NCI-H2196 treated with DMSO at 0.1 percent for 48 hours (cell line): ENCODE results near the gene ZNF133.
"Not testable (repeated sequence)": the region's sequence is repeated elsewhere in the genome, so short reads cannot be mapped to it uniquely, and the experiment has no call there.

Source experiments
- DNase-seq: peaks from one replicate; lab custom pipeline; 2025; ENCODE audit not compliant: unreplicated experiment; lab: John Stamatoyannopoulos, UW

ZNF133 gene

GRCh38 chr20:18287915-18288748 is at the start of gene ZNF133:
Gene ZNF133, plus strand, starts transcription at chr20:18288527. Its CDS starts 17,160 bp downstream, at chr20:18305687.
- peak; percentile 84 for DNase-seq

GRCh38 chr20:18240997-18241396 is 47.3 kb upstream of the ZNF133 start:
- no peak for DNase-seq

DNA sequence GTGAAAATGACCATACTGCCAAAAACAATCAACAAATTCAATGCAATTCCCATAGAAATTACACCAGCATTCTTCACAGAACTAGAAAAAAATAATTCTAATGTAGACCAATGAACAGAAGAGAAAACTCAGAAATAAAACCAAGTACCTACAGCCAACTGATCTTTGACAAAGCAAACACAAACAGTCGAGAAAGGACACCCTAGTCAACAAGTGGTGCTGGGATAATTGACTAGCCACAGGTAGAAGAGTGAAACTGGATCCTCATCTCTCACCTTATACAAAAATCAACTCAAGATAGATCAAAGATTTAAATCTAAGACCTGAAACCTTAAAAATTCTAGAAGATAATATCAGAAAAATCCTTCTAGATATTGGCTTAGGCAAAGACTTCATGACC is 44.5 kb upstream of the ZNF133 start:
- no peak for DNase-seq

GRCh38 chr20:18248545-18248944 is 39.8 kb upstream of the ZNF133 start:
- not testable (repeated sequence) for DNase-seq

- no peak for DNase-seq
Observed at GRCh38 chr20:18250217-18250616, 38.1 kb upstream of the ZNF133 start.

GRCh38 chr20:18252597-18253451 is 35.5 kb upstream of the ZNF133 start:
- DNase-seq: no peak

DNA sequence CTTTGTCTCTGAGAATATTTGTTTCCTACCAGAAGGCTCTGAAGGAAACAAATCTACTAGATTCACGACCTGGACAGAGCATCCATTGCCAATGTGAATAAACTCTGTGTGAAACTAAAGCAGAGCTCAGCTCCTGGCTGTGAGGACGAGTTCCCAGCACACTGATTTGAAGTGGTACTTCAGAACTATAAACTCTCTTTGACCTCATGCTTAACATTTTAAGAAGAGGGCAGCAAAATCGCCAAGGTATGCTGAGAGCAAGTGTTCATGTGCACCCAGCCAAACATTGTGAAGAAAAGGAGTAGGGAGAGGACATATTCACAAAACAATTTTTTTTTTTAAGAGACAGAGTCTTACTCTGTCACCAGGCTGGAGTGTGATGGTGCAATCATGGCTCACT is 33.7 kb upstream of the ZNF133 start:
- DNase-seq: no peak

DNA sequence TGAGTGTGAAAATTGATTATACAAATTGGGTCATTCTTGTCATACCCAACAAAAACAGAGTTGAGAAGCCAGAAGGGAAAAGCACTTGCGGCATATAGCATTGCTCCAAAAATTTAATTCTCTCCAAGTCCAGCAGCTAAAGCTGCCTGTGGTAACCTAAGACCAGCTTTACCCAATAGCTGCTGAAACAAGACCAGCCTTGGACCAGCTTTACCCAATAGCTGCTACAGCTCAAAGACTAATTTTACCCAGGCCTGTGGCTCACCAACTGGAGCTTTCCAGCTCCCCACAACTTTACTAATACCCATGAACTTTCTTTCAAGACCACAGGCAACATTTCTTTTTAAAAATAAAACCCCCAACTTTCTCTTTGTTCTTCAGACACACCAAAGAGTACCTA is 32.8 kb upstream of the ZNF133 start:
- no peak for DNase-seq

- DNase-seq: no peak
Observed at GRCh38 chr20:18256440-18257090, 31.8 kb upstream of the ZNF133 start.

DNA sequence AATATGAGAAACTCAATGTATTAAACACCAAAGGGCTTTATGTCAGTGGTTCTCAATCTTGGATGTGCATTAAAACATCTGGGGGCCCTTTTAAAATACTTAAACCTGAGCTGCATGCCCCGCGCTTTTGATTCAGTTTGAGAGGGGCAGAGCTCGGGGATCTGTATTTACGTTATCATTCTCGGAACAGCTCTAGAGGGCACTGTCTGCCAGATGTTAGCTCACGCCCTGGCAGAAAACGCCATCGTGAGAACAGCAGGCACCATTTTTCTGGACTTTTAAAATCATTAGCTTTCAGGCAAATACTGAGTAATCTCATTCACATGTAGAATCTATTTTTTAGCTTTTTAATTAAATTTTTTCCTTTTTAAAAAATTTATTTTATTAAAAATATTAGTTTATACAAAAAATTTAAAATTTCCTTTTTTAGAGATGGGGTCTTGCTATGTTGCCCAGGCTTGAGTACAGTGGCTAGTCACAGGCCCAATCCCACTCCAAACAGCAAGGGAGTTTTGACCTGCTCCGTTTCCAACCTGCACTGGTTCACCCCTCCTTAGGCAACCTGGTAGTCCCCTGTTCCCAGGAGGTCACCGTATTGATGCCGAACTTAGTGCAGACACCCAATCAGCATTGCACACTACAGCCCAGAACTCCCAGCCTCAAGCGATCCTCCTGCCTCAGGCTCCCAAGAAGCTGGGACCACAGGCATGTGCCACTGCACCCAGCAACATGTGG is 30.0 kb upstream of the ZNF133 start:
- DNase-seq: no peak

DNA sequence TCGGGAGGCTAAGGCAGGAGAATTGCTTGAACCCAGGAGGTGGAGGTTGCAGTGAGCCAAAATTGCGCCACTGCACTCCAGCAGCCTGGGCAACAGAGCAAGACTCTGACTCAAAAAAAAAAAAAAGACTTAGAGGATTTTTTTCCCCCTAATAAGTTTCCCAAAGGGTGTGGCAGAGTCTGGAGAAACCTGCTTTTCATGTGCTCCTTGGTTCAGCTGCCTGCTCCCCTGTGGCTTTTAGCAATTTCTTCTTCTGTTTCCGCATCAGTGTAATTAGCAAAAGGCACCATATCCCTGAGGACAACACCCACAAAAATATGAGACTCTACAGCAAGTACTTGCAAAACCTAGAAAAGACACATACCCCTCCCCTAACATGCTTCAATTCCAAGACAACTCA is 28.6 kb upstream of the ZNF133 start:
- DNase-seq: no peak

GRCh38 chr20:18263723-18264122 is 24.6 kb upstream of the ZNF133 start:
- no peak for DNase-seq

DNA sequence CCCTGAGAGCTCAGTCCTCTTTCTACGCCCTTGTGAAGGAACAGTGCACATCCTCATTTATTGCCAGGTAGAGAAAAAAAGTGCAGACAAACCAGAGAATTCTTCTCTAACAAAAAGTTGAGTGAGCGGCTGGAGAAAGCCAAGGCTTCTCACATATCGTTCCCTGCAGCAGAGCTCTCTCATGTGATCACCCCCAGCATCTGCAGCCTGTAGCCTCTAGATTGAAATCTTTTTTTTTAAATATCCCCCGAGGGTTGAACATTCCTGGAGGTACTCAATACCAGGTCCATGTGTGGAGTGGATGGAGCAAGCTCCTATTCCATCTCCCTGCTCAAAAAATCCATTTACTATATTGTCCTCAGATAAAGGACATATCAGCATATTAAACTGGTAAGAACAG is 22.9 kb upstream of the ZNF133 start:
- DNase-seq: no peak

GRCh38 chr20:18266282-18266681 is 22.0 kb upstream of the ZNF133 start:
- no peak for DNase-seq

- no peak for DNase-seq
Observed at GRCh38 chr20:18267815-18268214, 20.5 kb upstream of the ZNF133 start.

GRCh38 chr20:18271160-18271559 is 17.2 kb upstream of the ZNF133 start:
- DNase-seq: no peak

DNA sequence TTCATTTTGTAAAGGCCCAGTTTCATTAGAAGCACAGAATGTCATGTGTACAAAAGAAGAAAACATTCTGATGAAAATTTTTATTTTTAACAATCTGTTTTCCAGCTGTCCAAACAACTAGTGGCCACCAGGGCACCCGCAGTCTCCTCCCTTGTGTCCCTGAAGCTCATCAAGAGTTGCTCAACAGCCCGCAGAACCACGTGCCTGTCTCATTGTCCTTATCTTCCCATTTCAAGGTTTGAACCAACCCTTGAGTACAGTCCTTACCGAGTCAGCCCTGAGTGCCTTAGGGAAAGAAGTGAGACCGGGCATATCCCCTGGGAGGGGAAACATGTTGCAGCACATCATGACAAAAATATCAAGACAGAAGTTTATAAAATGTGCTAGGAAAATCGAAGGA is 15.9 kb upstream of the ZNF133 start:
- no peak for DNase-seq

DNA sequence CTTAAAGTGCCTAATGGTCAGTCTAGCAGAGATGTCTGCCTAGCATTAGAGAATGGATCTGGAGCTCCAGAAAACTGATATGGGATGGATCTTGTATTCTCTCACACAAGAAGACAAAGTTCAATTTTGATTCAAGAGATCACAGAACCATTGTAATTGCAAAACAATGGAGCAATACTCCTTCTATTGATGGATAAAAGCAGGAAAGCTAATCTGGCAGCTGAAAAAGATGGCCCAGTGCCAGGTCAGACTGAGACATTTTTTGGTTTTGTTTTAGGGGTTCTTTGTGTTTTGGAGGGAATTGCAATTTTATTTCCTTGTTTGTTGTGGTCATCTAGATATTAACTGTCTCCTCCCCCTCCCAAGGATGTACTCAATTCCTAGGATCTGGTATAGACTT is 14.6 kb upstream of the ZNF133 start:
- no peak for DNase-seq

GRCh38 chr20:18275960-18276359 is 12.4 kb upstream of the ZNF133 start:
- DNase-seq: not testable (repeated sequence)

DNA sequence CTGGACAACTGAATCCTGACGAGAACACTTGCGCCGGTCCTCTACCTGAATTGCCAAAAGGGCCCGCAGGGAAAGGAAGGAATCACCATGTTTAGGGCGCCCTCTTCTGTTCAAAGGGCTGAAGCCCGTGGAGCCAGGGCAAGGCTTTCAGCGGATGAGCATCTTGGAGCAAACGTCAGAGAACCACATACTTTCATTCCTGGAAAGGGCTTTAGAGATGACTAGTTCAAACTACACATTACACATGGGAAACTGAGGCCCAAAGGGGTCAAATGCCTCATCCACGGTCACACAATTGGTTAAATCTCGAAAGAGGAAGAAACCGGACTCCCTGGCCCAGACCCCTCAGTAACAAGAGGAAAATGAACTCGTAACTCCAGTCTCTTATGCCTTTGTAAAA is 11.5 kb upstream of the ZNF133 start:
- peak; percentile 39 for DNase-seq

GRCh38 chr20:18279242-18279641 is 9.1 kb upstream of the ZNF133 start:
- no peak for DNase-seq
